OCI-LY3 (cell line): ENCODE measurements around the gene MAGI1.

Source experiments
- EZH2phosphoT487 ChIP-seq: fragments of 200-600 bp; shearing (Covaris generic); IDR thresholded peaks from 2 replicates; pipeline ENCODE4 v1.6.1; 2018; ENCODE audit warnings: antibody characterized with exemption, mixed run types, low read depth
- TF ChIP-seq, protein P1 (sequence below): fragments of 200-600, 300-600 bp; sonication (generic); IDR thresholded peaks from 2 replicates; pipeline ENCODE4 v1.5.1; 2014; ENCODE audit warnings: antibody characterized with exemption, low read length, low read depth

DNA sequence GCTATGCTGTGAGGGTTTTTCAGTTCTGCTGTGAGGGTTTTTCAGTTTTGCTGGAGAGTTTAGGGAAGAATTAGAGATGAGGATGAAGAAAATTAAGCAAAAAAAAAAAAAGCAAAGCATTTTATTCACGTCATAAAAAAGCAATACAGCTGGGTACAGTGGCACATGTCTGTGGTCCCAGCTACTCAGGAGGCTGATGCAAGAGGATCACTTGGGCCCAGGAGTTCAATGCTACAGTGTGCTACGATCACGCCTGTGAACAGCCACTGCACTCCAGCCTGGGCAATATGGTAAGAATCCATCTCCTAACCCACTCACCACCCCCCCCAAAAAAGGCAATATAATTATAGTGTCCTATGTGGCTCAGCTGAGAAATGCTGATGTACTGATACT lies 162.7 kb downstream of the MAGI1 start:
- TF ChIP-seq, protein P1, sequence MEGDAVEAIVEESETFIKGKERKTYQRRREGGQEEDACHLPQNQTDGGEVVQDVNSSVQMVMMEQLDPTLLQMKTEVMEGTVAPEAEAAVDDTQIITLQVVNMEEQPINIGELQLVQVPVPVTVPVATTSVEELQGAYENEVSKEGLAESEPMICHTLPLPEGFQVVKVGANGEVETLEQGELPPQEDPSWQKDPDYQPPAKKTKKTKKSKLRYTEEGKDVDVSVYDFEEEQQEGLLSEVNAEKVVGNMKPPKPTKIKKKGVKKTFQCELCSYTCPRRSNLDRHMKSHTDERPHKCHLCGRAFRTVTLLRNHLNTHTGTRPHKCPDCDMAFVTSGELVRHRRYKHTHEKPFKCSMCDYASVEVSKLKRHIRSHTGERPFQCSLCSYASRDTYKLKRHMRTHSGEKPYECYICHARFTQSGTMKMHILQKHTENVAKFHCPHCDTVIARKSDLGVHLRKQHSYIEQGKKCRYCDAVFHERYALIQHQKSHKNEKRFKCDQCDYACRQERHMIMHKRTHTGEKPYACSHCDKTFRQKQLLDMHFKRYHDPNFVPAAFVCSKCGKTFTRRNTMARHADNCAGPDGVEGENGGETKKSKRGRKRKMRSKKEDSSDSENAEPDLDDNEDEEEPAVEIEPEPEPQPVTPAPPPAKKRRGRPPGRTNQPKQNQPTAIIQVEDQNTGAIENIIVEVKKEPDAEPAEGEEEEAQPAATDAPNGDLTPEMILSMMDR = no peak
- TF ChIP-seq EZH2phosphoT487 = no peak
